Activated T-helper 9 cell treated with anti-CD3 and anti-CD28 coated beads, Interleukin-2, amount 50 U/mL, for 16 hours (primary cell): ENCODE data around the gene CENPN.
A peak's percentile ranks its signal among the peaks of the same experiment; 100 is the strongest.

Source experiments
- DNase-seq: peaks from one replicate; pipeline ENCODE4 v3.0.0-alpha.2; 2020; ENCODE audit warnings: low read depth

CENPN gene, protein sequence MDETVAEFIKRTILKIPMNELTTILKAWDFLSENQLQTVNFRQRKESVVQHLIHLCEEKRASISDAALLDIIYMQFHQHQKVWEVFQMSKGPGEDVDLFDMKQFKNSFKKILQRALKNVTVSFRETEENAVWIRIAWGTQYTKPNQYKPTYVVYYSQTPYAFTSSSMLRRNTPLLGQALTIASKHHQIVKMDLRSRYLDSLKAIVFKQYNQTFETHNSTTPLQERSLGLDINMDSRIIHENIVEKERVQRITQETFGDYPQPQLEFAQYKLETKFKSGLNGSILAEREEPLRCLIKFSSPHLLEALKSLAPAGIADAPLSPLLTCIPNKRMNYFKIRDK

DNA sequence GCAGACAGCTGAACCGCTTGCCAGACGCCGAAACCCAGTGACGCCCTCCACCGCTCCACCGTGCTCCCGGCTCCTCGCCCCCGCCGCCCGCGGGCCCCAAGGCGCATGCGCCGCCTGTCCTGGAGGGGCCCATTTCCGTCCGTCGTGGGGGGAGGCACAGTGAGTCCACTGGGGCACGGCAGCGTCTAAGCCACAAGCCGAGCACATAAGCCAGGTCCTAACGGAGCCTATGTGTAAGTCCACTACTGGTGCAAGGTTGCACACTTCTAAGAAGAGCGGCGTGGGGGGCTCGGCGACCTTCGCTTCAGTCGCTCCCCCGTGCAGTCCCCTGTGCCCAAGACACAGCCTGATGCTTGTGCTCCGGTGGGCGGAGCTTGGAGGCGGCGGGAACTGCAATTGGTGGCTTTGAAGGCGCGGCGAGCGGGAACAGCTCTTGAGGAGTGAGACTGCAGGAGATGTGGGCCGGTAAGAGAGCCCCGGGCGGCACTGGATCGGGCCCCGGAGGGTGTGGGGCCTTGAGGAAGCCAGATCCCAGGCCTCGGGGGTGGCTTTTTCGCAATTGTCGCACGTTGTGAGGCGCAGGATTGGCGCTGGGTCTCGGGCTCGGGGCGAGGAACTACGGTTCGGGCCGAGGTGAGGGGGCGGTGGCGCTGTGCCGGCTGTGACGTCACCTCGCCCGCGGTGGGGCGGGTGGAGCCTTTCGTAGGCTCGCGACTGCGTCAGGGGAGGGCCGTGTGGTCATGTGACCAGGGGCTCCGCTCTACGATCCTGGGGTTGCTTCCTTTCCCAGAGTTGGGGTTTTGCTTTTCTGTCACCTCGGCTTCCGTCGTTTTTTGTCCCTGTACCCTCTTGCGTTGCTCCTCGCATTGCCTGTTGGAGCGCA is at the start of gene CENPN, which contains the start of gene CMC2:
Gene CENPN, plus strand, starts transcription at position 402 of the 883 bp plus-strand sequence. CDS start 4,726 bp downstream, outside the sequence.
Gene CMC2, minus strand, starts transcription at position 73 of the 883 bp plus-strand sequence. CDS start 9,491 bp downstream, outside the sequence.
- peak; percentile 95 for DNase-seq

DNA sequence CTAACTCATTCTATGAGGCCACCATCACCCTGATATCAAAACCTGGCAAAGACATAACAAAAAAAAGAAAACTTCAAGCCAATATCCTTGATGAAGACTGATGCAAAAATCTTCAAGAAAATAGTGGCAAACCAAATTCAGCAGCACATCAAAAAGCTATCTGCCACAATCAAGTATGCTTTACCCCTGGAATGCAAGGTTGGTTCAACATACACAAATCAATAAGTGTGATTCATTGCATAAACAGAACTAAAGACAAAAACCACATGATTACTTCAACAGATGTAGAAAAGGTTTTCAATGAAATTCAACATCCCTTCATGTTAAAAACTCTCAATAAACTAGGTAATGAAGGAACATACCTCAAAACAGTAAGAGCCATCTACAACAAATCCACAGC is 48.7 kb upstream of the CENPN start:
- DNase-seq: no peak

DNA sequence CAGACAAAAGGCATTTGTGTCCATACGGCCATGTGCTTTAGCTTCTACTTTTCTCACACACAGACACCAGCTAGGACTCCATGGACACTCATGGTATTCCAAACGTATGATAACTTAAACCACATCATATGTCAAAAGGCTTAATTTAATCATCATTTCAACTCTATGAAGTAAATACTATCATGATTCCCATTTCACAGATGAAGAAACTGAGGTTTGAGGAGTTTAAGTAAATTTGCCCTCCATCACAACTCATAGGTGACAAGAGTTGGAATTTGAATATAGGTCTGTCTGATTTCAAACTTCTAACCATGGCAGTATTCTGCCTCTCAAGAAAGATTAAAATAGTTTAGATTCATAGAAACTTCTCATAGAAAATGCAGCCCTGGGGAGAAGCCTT is 44.1 kb upstream of the CENPN start:
- no peak for DNase-seq

DNA sequence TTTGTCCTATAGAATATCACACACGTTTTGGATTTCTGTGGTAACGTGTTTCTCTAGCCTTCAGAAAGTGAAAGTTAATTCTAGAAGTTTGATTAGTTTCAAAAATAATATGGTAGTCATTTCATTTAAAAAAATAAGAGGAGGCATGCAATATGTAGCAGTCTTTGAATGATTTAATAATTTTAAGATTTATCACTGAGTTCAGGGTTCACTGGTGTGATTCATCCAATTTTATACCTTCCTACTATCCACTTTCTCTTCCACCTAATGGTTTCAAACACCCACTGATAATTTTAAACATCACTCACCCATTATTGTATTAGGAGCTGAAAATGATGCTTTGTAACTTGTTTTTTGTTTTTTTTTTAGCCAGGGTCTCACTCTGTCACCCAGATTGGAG is 42.7 kb upstream of the CENPN start:
- DNase-seq: no peak

DNA sequence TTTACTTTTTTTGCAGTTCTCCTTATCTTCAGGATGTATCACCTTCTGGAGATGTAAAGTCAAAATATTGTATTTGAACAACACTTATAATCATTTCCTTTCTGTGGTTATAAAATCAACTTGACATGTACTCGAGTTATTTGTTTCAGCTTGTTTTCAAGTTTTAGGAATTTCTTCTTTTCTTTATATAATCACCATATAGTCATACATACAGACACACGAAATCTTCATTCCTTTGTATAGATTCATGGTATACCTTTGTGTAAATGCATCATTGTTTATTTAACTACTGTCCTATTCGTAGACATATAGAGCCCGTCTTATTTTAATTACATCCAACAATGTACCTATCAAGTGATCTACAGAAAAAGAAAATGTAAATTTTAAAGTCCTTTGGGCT is 40.4 kb upstream of the CENPN start:
- DNase-seq: no peak

DNA sequence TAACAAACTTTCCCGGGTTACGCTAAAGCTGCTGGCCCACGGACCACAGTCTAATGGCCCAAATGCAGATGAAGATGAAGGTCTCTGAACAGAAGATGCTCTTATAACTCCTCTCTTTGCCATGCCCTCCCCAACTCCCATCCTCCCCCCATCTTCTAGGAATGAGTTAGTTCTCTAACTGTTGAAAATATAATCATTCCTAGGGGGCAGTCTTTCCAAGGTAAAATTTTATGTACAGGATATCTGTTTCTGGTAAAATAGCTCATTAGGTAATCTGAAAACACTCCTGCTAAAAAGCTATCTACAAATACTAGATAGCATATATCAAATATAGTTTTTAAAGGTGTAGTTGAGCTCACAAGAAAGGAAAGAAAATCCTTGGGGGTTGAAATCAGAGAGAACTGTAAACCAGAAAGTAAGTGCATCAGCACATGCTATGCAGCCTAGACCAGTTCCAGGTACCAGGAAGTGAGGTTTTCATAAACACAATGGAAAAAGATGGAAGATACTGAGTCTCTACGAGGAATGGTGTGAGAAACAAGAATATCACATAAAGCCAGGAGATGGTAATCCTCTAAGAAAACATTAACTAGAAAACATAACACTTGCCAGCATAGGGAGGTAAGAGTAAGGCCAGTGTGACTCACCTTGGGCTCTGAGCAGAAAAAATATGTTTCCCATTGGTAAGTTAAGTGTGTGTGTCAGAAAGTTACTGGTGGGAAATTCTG is 38.5 kb upstream of the CENPN start:
- DNase-seq: no peak

DNA sequence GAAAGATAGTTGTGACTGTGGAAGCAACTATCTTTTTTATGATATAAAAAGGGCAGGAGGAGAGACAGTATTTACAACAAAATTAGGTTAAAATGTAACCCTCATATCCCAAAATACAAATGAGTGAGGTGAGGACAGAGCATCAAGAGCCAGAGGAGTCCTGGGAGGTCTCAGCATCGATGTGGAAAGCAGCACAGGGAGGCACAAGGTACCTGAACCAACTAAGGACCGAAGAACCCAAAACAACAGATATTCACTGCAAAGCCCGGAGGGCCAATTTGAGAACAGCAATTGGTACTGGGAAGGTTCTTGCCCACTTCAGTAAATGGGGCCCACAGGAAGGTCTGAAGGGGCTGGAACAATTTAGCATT is 37.9 kb upstream of the CENPN start:
- no peak for DNase-seq

DNA sequence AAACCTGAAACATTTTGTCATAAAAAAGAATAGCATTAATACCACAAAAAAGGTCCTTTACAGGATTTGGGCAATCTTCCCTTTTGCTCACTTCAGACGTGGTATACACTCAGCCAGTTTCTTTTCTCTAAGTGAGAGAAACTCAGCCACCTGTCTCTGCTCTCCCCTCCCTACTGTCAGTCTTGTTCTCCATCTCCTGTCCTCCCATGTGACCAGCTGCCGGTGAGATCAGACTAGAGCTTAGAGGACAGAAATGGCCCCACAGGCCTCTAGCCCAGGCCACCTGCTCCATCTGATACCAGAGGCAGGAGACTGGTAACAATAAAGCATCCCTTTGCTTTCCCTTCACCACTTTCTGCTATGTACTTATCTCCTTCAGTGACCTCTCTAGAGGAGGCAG is 35.2 kb upstream of the CENPN start:
- DNase-seq: no peak

DNA sequence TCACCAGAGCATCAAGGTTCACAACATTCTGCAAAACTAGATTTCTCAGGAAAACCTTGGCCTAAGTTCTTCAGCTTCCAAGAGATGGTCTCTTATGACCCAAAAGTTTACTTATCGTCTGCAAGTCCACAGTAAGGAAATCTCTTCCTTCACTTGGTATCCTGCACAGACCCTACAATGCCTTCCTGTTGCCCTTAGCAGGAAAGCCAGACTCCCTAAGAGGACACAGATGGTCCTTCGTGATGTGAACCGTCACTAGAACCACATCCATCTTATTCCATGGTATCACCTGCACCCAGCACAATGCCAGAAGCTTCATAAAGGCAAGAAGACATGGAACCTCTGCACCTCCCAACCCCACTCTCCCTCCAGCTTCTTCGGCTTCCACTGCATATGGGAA is 34.4 kb upstream of the CENPN start:
- no peak for DNase-seq

DNA sequence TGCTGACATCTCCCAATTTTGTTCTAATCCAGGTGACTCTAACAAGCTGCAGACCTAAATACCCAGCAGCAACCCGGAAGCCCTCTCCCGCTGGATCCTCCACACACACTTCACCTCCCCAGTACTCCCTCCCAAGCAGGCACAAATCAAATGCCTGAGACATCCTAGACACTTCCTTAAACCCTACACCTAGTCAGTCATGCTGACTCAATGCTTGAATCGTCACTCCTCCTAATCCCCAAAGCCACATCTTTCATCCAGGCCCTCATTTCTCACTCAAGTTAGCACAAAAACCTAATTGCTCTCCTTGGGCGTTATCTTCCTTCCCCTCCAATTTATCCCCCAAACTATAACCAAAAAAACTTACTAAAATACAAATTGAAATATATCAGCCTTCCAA is 33.0 kb upstream of the CENPN start:
- DNase-seq: no peak

DNA sequence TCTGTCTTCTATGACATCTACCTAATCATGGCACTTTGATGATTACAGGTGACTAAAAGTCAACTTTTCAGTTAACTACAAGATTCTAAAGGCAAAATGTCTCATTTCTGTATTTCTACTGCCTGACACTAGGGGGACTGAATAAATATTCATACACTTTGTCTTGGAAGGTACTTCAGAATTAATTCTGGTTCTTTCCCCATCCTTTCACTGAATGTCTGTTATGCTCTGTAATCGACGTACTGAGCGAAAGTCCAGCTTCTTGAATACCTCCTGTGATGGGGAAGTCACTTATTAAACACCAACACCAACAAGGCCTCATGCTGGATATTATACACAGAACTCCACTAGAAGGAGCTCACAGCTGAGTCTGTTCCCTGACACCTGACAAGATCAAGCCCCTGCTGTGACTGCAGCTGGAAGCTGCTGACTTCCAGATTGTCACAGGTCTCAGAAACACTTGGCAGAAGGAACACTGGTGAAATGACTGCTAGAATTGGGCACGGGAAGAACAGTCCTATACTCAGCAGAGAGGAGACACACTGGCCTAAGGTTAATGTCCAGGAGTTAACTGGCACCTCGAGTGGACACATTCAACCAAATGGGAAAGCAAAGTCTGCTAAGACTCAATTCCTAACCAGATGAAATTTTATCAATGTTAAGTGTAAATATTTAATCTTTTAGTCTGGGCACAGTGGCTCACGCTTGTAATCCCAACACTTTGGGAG is 32.2 kb upstream of the CENPN start:
- no peak for DNase-seq

DNA sequence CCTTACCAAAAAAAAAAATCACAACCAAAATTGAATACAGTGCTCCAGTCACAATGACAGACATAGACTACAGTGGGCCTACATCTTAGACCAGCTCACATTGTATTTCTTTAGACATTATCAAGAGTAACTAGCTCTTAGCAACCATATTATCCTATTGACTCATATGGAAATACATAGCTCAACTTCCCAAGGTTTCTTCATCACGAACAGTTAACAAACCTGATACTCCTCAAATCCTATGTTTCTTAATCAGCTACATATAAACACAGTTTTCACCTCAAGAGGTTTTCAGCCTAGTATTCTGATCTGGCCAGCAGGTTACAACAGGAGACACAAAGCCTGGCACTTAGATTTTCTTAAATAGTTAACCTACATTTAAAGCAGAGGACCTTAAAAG is 30.1 kb upstream of the CENPN start:
- no peak for DNase-seq

DNA sequence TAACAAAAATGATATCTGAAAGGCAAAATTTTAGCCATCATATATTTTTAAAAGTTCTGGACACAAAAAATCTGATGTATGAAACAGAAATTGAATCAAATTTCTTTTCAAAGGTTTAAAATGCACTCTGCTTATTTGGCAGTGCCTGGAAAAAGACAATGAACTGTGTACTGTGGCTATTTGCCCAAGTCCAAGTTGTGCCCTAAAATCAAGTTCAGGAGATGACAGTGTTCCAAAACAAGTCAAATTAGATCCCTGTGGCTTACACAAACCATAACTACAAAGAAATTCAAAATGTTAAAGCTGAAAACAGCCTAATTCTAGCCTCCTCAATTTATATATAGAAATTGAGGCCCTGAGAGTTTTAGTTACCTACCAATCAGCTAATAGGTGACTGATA is 25.9 kb upstream of the CENPN start:
- DNase-seq: no peak

DNA sequence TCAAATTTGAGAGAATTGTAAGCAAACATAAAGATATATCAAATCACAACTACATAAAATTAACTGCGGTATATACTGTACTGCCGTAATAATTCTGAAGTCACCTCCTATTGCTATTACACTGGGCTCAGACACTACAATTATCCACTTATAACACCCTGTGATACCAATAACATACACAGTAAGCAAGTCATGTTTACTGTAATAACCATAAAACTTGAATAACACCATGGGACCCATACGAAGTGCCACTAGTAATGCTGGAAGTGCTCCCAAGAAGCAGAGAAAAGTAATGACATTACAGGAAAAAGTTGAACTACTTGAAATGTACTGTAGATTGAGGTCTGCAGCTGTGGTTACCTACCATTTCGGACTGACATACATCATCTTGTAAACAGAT is 24.4 kb upstream of the CENPN start:
- DNase-seq: no peak

DNA sequence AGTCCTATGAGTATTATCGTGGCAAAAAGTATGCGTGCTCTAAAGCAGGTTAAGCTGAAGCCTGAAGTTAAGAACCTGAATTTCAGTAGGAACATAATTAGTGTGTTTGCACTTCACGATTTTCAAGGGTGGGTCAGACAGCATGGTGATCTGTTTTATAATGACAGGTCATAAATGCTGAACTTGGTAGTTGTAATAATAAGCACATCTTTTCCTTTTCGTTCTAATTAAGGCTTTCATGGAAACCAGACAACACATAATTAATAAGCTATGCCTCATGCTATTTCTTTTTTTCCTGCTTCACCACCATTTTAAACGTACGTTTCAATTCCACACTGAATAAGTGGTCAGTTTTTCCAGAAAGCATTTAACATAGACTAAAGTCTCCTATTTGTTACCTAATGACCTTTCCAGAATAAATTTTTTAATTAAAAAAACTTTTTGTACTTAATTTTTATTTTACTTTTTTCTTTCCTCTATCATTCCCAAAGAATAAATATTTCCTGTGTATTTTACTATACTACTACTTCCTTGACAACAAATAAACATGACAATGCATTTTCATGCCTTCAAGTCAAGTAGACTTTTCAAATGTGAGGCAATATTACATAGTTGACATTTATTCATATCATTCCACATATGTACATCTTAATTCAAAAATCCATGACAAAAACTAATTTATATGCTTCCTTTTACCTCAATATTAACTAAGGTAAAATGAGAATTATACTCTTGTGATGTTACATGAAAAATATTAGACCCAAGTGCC is 22.7 kb upstream of the CENPN start:
- DNase-seq: no peak

DNA sequence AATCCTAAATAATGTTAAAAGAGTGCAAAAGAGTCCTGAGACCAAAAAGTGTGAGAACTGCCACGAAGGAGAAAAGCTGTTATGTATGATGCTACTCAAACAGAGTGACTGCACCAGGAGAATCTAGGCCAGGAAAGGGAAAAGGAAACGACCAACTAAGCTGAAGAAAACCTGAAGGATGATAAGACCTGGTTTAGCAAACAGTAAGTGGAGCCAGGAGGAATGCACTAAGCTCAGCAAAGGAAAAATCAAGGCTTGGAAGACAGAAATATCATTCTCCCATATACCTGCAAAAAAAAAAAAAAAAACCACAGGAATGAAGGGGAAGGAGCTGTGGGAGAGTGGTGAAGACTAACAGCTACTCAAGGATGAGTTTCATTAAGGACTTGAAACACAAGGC is 21.4 kb upstream of the CENPN start:
- DNase-seq: no peak

DNA sequence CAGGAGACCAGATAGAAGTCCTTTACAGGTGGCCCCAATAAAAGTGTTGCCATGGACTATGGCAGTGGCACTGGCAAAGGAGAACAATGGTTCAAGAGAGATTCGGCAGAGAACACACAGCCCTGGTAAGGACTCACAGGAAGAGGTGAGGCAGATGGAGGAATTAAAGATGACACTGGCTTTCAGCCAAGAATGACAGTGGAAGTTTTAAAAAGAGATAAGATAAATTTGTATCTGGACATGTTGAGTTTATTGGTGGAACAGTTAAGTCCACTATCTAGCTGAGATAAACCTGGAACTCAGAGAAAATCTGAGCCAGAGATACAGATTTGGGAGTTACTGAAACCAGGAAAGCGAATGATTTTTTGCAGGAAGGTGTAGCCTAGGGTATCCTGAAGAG is 20.5 kb upstream of the CENPN start:
- no peak for DNase-seq

DNA sequence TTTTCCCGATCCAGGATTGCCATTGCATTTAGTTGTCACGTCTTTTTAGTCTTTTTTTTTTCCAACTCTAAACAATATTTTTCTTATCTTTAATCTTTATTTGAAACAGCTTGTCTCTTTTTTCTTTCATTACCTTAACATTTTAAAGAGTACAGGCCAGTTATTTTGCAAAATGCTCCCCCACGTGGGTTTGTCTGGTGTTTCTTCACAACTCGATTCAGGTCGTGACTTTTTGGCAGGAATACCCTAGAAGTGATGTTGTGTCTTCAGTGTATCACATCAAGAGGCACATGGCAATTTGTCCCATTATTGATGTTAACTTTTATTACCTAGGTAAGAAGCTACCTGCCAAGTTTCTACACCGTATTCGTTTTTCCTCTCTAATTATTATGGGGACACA is 18.3 kb upstream of the CENPN start:
- no peak for DNase-seq

DNA sequence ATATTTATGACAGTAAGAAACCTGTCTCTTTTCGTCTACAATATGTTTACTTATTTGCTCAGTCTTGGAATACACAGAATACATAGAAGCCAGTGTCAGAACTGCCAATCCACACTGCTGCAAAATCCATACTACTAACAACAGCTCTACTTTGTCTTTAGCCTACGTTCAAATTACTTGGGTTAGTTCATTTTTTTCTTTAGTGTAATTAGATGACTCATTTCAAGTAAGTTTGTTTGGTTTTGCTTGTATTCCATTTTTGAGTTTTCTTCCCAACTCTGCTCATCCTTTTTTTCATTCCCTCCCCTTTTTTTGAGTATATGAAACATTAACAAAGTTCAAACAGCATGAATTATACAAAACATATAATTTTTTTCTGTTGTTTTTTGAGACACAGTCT is 17.2 kb upstream of the CENPN start:
- no peak for DNase-seq

DNA sequence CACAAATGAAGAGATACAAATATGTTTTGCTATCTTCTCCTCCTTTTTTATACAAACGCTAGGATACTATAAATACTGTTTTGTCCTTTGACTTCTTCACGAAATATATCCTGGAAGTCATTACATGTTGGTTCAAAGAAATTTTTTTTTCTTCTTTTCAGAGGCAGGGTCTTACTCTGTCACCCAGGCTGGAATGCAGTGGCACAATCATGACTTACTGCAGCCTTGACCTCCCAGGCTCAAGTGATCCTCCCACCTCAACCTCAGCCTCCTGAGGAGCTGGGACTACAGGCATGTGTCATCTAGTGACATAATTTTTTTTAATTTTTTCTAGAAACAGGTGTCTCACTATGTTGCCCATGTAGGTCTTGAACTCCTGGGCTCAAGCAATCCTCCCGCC is 16.4 kb upstream of the CENPN start:
- no peak for DNase-seq

DNA sequence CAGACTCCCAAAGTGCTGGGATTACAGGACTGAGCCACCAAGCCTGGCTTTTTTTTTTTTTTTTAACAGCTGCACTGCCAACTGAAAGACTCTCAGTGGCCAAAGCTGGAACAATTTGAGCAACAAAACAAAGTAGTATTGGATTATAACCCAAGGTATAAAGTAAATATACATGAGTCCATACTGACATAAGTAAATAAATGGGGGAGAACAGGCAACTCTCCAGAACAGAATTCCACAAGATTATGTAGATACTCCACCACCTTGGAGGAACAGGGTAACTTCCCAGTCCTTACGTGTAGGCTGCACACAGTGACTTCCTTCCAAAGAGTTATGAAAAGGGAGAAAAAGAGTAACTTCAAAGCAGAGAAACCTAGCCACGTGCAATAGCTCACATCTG is 16.0 kb upstream of the CENPN start:
- DNase-seq: no peak
